GM11168 (cell line): ENCODE data around the gene SLX9.
"Not testable (repeated sequence)": the region's sequence is repeated elsewhere in the genome, so short reads cannot be mapped to it uniquely, and the experiment has no call there.

Experiments used
- in situ Hi-C: fragments of 300-500 bp; cut with MboI; formaldehyde crosslinking; loops from one replicate; pipeline ENCODE4 v1.12.0; 2022; ENCODE audit warnings: low sequenced_read_pairs; ENCODE audit not compliant: unreplicated experiment

SLX9 gene

DNA sequence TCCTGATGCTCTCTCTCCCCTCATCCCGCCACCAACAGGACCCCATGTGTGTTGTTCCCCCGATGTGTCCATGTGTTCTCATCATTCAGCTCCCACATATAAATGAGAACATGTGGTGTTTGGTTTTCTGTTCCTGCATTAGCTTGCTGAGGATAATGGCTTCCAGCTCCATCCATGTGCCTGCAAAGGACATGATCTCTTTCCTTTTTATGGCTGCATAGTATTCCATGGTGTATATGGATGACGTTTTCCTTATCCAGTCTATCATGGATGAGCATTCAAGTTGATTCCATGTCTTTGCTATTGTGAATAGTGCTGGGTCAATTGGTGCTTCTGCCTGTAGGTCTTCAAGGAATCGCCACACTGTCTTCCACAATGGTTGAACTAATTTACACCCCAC is 84.7 kb downstream of the SLX9 start:
- in situ Hi-C loops = not testable (repeated sequence)

DNA sequence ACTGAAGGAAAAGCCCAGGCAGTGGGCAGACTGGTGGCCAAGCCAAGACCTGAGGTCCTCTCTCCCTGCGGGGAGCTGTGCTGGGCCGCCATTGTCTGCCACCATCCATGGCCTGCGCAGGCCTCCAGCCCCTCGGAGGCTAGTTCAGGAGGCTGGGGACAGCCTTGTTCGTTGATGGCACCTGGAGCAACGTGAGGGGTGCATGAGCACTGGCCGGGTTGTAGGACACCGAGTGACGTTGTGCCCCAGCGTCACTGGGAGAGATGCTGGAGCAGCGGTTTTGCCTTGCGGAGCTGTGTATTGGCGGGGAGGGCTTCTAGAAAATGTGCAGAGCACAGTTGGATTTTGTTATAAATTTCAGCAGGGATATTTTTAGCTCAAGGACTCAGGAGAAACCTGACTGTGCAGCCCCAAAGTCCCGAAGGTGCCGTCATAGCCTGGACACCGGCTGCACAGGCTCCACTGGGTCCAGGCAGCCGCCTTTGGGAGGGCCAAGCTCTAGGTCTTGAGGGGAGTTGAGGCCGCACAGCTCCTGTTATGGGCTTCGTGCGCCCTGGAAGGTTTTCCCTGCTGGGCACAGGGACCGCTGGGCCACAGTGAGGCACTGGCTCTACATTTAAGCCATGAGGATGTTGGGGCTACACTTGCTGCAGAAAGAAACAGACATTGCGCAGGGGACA is 86.4 kb downstream of the SLX9 start:
- in situ Hi-C loops = no loop called here
